Nephron progenitor cell (in vitro differentiated cells): Measurements from ENCODE around the gene ZIC1.

Experiments used
- DNase-seq: peaks from one replicate; pipeline ENCODE4 v3.0.0; 2021
- H3K27ac Mint-ChIP-seq: 2 replicates; pipeline ENCODE4 v1.8.0; 2021; ENCODE audit warnings: mild to moderate bottlenecking, moderate library complexity, mixed read lengths
- H3K27me3 Mint-ChIP-seq: 2 replicates; pipeline ENCODE4 v1.8.0; 2021; ENCODE audit warnings: mild to moderate bottlenecking, low read depth, mixed read lengths; ENCODE audit not compliant: poor library complexity
- H3K36me3 Mint-ChIP-seq: 2 replicates; pipeline ENCODE4 v1.8.0; 2021; ENCODE audit warnings: low read depth, mixed read lengths
- H3K4me1 Mint-ChIP-seq: 2 replicates; pipeline ENCODE4 v1.8.0; 2021; ENCODE audit warnings: mixed read lengths
- H3K4me3 Mint-ChIP-seq: 2 replicates; pipeline ENCODE4 v1.8.0; 2021; ENCODE audit warnings: mild to moderate bottlenecking, moderate library complexity, mixed read lengths
- H3K9me3 Mint-ChIP-seq: 2 replicates; pipeline ENCODE4 v1.8.0; 2021; ENCODE audit warnings: mild to moderate bottlenecking, moderate library complexity, mixed read lengths
- TF ChIP-seq, protein P1 (sequence below): fragments of 200-600 bp; sonication (generic); IDR thresholded peaks from 2 replicates; pipeline ENCODE4 v1.5.0; 2021; ENCODE audit warnings: antibody characterized with exemption

Gene ZIC1

DNA sequence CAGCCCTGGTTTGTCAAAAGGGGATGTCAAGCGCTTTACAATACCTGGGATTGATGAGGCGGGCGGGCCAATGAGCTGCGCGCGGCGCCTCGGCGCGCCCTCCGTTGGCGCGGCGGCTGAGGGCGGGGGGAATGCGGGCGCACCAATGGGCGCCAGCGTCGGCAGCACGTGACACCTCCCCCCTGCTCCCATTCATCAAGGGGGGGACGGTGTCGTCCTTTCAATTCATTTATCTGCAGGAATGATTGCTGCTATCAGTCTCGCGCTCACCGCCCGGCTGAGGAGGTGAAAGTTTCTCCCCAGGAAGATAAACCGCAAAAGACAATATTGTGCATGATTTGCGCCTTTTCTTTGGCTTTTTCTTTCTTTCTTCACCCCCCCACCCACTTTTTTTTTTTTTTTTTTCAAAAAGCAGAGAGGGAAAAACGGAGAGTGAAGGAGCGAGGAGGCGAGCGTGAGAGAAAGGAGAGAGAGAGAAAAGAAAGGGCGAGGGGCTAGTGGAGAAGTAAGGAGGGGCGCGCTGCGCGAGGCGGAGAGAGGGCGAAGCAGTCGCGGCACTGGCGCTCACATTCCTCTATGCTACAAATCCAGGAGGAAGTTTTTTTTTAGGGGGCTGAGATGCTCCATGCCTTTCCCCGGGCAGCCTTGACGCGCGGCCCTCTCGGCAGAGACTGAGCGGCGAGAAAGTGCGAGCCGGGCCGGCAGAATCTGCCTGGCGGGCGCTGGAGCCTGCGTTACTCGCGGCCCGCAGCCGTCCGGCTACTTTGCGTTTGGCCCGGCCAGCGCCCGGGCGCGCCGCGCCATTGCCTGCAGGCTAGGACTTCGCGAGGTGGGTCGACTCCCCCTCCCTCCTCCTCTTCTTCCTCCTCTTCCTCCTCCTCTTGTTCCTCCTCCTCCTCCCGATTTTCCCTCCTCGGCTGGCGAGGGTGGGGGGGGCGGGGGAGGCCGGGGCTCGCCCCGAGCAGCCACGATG is at the start of gene ZIC1:
Gene ZIC1, plus strand, starts transcription at position 223 of the 973 bp plus-strand sequence. Its CDS starts 748 bp downstream, at position 971.
- no peaks in the 10 kb centered on the region for H3K36me3 Mint-ChIP-seq
- H3K9me3 Mint-ChIP-seq = no peaks in the 10 kb centered on the region
- TF ChIP-seq, protein P1, sequence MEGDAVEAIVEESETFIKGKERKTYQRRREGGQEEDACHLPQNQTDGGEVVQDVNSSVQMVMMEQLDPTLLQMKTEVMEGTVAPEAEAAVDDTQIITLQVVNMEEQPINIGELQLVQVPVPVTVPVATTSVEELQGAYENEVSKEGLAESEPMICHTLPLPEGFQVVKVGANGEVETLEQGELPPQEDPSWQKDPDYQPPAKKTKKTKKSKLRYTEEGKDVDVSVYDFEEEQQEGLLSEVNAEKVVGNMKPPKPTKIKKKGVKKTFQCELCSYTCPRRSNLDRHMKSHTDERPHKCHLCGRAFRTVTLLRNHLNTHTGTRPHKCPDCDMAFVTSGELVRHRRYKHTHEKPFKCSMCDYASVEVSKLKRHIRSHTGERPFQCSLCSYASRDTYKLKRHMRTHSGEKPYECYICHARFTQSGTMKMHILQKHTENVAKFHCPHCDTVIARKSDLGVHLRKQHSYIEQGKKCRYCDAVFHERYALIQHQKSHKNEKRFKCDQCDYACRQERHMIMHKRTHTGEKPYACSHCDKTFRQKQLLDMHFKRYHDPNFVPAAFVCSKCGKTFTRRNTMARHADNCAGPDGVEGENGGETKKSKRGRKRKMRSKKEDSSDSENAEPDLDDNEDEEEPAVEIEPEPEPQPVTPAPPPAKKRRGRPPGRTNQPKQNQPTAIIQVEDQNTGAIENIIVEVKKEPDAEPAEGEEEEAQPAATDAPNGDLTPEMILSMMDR = no peak
- peaks cover 54% of the 10 kb centered on the region for H3K4me1 Mint-ChIP-seq
- H3K27me3 Mint-ChIP-seq = peaks cover 100% of the 10 kb centered on the region
- peak within 1 kb of the TSS; percentile 81 for H3K4me3 Mint-ChIP-seq
- H3K27ac Mint-ChIP-seq = peak within 1 kb of the TSS; percentile 87
- DNase-seq = peak; percentile 69

DNA sequence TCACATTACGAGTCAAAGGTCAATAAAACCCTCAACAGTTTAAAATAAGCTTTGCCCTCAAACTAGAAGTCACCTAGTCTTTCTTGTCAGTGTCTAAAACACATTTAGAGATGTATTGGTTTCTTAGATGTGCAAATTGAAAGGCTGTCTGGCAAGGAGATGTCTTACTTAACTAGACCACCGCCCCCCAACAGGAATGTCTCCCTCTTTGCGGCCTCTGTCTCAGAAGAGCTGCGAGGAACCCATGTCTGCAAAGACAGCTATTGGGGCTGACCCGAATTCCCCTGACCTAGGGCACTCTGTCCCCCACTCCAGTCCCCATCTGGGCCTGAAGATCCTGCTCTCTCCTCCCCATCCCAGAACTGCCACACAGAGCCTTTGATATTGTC is 49.1 kb upstream of the ZIC1 start:
- Mint-ChIP-seq H3K4me3 (peak overlapping the region; percentile 16), H3K4me1 (peaks cover 47% of the 10 kb centered on the region), H3K36me3 (no peaks in the 10 kb centered on the region), H3K27ac (no peak overlapping the region), H3K27me3 (peaks cover 97% of the 10 kb centered on the region), H3K9me3 (peaks cover 4% of the 10 kb centered on the region)
- TF ChIP-seq, protein P1 = no peak
- DNase-seq = no peak

DNA sequence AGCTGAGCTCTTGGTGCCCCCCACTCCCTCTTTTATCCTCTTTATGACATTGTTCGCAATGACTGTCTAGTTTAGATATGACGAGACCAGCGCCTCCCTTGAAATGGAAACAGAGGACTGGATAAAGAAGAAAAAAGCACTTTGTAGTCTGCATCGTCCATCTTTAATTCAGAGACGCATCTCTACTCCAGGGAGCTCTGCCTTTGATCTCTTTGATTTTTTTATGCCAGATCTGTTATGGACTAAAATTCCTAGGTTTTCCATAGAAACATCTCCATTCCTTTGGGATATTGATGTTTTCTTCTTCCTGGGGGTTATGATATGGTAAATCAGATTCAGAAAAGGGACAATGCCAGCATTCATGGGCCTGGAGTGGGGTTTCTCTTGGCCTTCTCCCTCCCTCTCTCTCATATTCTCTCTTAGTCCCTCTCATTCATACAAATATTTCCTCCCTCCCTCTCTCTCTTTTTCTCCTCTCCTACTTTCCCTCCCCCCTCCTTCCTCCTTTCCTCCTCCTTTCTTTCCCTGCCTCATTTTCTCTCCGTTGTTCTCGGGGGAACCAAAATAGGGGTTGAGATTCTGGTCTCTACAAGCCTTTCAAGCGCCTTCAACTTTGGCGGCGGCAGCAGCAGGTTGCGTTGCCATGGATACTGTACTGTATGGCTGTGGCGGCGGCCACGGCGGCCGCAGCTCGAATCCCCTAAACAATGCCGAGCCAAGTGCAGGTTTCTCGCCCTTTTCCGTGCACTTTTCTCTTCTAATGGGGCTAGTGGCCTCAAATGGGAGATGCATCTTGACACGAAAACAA is 48.3 kb upstream of the ZIC1 start:
- Mint-ChIP-seq H3K27ac (no peak overlapping the region), H3K27me3 (peaks cover 97% of the 10 kb centered on the region), H3K36me3 (no peaks in the 10 kb centered on the region), H3K4me1 (peaks cover 43% of the 10 kb centered on the region), H3K4me3 (peak overlapping the region; percentile 3), H3K9me3 (peaks cover 4% of the 10 kb centered on the region)
- TF ChIP-seq, protein P1 = no peak
- DNase-seq = peak; percentile 60

DNA sequence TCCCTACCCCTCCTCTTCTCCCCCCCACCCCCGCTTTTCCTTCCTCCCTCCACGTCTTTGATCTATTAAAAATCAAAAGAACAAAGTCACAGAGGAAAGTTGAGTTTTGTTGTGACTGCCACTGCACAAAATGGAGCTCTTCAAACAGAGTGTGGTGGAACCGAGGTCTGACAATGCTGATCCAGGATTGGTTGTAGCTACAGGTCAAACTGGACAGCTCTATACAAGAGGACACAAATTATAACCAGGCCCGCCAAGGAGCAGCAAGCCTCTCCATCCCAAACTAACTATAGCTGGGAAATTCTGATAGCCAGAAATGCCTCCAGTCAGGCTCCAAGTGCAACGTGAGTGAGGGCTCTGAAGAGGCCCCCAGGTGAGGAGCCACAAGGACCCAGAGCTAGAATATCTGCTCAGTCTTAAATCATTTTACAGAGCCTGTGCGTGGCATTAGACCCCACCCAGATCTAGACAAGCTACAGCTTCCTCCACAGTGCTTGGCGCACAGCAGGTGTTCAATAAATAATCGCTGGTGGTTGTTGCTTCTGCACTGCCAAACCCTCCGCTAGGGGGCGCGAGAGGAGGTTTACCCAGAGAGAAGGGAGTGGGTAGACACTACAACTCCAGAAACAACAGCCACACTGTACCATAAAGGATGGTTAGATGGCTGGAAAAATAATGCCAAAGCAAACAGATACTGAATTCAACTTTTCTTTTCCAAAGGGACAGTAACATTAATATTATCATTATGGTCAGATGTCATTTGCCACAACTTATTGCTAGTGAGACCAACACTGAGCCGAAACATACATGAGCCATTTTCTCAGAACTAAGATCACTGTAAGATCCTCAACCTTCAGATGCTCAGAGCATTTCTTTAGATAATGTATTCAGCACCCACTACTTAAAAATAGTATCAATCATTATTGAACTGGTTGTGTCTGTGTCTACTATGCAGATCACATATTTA is 47.4 kb upstream of the ZIC1 start:
- TF ChIP-seq, protein P1 = peak; percentile 75
- H3K4me1 Mint-ChIP-seq = peaks cover 37% of the 10 kb centered on the region
- DNase-seq = peak; percentile 73
- peaks cover 94% of the 10 kb centered on the region for H3K27me3 Mint-ChIP-seq
- H3K4me3 Mint-ChIP-seq = peak overlapping the region; percentile 3
- peaks cover 4% of the 10 kb centered on the region for H3K9me3 Mint-ChIP-seq
- H3K36me3 Mint-ChIP-seq = no peaks in the 10 kb centered on the region
- H3K27ac Mint-ChIP-seq = no peak overlapping the region

DNA sequence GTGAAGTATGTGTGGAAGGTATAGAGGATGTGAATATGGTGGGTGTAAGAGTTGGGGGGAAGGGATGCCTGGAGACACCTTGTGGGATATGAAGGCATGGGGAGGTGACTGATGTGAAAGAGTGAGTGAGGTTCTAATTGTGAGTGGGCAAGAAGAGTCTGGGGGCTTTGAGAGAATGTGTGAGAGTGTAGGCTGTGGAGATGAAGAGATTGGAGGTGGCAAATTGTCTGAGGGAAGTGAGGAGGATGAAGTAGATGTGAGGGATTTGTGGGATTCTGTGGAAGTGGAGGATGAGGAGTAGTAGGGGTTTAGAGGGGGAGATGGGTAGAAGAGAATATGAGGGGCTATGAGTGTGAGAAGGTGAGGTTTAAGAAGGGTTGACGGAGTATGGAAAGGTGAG is 44.4 kb upstream of the ZIC1 start:
- peaks cover under 1% of the 10 kb centered on the region for H3K9me3 Mint-ChIP-seq
- TF ChIP-seq, protein P1 = no peak
- no peak overlapping the region for H3K4me3 Mint-ChIP-seq
- no peak overlapping the region for H3K27ac Mint-ChIP-seq
- peaks cover 94% of the 10 kb centered on the region for H3K27me3 Mint-ChIP-seq
- H3K36me3 Mint-ChIP-seq = no peaks in the 10 kb centered on the region
- H3K4me1 Mint-ChIP-seq = peaks cover 22% of the 10 kb centered on the region
- no peak for DNase-seq
